NCI-H526 treated with DMSO at 0.1 percent for 48 hours (cell line): Measurements from ENCODE around the gene FMO3.
A peak's percentile ranks its signal among the peaks of the same experiment; 100 is the strongest.

ENCODE experiments used
- DNase-seq: peaks from one replicate; lab custom pipeline; 2025; lab: John Stamatoyannopoulos, UW

Gene FMO3

DNA sequence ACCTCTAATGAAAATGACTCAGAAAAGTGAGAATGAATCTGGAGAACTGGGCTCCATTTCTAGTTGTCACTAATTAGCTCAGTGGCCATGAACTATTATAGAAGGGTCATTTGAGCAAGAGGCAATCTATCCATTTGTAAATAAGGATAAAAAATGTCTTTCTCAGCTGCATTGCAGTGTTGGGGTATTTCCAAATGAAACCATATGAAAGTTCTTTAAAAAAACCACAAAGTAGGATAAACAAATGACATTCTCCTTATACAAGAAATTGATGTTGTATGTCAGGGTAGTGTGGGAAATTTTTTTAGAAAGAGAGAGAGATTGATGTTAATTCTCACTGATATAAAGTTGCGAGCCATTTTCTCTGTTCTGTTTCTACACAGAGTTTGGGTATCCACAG lies 26.0 kb downstream of the FMO3 start:
- no peak for DNase-seq

DNA sequence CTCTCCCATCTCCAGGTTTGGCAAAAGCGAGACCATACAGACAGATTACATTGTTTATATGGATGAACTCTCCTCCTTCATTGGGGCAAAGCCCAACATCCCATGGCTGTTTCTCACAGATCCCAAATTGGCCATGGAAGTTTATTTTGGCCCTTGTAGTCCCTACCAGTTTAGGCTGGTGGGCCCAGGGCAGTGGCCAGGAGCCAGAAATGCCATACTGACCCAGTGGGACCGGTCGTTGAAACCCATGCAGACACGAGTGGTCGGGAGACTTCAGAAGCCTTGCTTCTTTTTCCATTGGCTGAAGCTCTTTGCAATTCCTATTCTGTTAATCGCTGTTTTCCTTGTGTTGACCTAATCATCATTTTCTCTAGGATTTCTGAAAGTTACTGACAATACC lies 26.4 kb downstream of the FMO3 start:
- DNase-seq = no peak

DNA sequence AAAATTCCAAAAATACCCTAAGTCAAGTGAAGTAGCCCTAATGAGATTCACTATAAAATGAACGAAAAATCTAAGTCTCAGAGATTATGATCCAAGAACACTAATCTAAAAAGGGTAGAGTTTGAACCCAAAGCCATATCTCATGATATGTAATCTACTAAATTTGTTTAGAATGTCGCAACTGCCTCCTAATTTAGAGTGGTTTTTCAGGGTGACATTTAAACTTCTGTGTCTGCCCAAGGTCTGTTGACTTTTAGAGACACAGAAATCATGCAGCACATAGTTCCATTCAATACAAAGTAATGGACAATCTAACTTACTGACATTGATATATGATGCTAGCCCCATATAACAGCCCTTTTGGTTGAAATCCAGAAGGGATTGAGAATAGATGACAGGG lies 28.9 kb downstream of the FMO3 start:
- DNase-seq = no peak

DNA sequence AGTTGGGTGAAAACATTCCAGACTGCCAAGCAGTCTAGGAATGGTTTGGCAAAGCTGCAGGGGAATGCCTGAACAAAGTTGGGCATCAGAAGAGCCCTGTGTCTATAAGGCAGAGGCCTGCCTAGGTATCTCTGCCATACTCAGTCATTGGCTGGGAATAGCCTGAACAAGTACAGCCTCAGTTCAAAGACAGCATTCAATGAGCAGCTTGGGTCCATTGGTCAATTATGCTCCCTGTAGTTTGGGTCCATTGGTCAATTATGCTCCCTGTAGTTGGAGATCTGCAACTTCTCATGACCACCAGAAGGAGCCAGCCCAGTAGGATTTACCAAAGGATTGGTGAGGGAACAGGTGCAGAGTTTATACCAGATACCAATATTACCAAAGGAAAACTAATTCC lies 31.6 kb downstream of the FMO3 start:
- DNase-seq = no peak

DNA sequence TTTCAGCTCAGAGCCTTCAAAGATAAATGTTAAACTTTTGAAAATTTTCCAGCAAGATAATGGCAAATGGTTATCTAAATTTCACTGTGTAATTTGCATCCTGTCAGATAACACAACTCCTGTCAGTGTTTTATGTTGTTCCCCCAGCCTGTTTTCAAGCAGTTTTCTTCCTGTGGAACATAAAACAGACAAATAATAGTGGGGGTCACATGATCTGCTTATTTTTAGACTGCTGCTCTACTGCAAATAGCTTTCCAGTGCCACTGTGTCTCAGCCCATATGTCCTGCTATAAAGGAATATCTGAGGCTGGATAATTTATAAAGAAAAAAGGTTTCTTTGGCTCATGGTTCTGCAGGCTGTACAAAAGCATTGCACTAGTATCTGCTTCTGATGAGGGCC lies 32.2 kb downstream of the FMO3 start:
- no peak for DNase-seq

DNA sequence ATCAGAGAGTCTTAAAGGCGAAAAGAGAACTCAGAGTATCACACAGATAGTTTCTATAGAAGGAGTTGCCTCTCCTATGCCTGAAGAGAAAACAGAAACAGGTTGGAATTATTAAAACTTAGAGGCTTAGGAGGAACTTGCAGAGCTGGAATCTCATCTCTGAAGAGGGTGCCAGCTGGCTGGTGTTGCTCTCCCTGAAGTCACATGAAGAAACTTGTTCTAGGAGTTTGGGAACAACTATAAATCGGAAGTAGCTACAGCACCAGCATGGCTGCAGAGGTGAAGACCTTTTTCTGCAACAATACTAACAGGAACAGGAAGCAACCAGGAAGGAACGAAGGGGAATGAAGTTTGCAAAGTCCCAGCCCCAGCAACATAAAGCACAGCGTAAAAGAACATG lies 35.8 kb downstream of the FMO3 start:
- no peak for DNase-seq

DNA sequence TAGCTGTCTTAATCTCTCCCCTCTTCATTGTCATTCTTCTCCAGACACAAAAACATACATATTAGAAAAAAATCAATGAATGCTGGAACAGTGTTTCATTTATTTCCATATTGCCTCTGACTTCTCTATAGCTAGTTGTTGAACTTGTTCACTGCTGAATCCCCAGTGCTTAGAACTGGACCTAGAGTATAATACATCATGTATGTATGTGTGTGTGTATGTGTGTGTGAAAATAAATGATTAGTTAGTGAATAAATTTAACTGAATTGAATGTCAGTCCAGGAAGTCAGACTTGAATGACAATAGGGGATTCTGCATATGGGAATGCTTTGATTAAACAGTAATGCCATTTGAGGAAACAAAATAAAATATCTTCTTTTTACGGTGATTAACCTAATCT lies 36.4 kb downstream of the FMO3 start:
- DNase-seq = no peak

DNA sequence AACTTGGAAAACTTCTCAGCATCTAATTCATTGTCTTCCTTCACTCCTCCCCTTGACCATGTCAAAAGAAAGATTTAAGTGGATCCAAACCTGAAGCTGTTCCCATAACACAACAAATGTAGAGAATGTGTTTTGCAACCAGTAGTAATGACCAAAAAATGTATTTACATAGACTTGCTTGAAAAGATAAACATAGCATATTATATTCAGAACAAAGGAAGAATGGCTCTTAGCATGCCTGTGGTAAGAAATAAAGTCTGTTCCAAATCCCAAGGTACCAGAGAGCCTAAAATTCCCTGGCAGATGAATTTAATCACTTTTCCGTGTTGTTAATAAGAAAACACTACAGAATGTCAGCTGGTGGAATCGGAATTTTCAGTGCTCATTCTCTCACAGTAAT lies 36.8 kb downstream of the FMO3 start:
- no peak for DNase-seq

DNA sequence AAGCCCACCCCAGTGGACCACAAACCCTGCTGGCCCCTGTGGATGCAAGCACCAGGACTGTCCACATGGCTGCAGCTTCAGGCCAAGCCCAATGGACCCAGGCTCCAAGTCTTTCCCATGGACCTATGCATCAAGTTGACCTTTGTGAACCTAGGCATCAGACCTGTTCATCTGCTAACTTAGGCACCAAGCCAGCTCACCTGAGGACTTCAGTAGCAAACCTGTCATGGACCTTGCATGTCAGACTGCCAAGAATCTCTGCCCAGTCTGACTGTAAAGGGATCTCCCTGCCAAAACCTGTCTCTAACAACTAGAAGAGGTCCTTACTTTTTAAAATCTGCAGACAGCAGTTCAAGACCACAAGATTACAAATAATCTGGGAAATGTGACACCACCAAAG lies 37.8 kb downstream of the FMO3 start:
- DNase-seq = no peak

DNA sequence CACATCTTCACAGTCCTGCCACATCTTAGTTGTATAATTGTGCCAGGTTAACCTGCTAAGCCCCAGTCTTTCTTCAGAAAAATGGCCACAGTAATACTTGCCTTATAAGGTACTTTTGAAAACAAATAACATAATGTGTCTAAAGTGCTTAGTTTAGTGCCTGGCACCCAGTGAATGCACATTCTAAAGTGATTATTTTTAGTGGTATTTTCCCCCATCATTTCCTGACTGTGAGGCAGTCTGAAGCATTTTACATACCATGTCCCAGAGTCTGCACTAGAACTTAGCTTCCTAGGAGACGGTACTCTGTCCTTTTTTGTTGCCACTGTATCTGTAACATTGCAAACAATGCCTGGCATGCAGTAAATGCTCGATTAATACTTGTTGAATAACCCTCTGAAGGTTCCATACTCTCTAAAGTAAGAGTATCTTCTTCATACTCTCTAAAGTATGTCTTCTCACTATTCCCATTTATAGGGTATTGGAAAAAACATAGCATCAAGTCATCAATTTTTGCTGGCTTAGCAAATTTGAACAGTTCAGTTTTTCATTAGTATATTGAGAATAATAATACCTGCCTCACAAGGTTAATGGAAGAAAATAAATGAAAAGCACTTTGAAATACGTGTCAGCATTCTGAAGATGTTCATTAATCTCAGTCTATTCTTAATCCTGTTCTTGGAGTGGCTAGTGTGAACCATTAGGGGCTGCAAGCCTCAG lies 43.7 kb downstream of the FMO3 start:
- DNase-seq = no peak

DNA sequence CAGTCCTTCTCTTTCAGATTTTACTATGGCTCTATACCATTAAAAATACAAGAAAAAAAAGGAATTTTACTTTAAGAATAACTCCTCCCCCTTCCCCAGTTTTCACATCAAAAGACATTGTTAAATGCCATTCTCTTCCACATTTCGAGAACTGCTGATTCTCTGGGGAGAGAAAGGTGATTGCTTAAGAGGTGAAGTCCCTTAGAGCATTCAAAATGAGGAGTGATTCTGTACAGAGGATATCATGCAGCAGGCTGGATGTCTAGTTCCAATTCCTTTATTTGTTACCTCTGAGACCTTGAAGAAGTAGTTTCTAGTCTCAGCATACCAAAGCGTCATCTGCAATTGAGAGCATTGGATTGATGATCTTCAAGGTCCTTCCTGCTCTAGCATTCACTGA lies 46.9 kb downstream of the FMO3 start:
- peak; percentile 73 for DNase-seq

DNA sequence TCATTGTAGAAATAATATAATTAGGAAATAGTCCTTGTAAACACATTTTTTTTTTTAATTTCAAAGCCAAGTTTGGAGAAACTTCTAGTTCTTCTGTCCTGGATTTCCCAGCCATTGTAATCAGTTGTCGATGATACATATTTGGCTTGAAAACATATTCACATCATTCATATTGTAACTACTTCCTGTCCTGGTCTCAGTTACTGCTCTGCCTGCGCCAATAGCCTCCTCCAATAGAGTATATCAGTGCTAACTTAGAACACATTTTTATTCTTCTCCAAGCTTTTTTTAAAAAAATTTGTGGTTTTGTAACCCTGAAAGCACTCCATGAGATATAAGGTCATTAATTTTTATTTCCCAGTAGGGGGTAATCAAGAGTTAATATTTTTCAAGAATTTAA lies 48.3 kb downstream of the FMO3 start:
- no peak for DNase-seq

DNA sequence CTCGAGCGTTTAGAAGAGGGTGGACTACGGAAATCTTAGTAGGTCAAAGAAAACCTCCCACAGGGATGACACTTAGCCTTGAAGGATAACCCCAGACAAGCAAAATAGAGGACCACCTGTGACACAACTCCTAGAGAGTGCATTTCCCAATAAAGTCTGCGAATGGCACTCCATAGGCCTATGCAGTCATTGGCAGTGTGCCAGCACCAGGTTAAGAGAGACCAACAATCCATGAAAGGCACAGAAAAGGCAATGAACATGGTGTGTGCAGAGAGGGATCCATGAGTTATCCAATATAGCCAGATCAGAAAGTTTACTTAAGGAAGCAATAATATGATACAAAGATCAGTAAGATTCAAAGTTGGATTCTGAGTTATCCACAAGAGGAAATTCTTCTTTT lies 49.2 kb downstream of the FMO3 start:
- no peak for DNase-seq

DNA sequence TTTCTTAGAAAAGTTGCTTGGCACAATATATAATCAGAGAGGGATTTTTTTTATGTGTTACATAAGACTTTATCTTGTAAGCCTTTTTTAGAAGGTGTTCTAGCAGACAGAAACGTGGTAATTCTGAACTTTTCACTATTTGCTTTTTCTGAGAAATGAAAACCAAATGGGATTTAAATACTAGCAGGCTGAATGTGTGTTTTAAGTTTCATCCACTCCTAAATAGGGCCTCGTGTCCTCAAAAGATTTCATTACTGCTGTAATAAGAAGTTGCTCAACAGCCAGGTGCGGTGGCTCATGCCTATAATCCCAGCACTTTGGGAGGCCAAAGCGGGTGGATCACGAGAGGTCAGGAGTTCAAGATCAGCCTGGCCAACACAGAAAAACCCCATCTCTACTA lies 49.7 kb downstream of the FMO3 start:
- no peak for DNase-seq

DNA sequence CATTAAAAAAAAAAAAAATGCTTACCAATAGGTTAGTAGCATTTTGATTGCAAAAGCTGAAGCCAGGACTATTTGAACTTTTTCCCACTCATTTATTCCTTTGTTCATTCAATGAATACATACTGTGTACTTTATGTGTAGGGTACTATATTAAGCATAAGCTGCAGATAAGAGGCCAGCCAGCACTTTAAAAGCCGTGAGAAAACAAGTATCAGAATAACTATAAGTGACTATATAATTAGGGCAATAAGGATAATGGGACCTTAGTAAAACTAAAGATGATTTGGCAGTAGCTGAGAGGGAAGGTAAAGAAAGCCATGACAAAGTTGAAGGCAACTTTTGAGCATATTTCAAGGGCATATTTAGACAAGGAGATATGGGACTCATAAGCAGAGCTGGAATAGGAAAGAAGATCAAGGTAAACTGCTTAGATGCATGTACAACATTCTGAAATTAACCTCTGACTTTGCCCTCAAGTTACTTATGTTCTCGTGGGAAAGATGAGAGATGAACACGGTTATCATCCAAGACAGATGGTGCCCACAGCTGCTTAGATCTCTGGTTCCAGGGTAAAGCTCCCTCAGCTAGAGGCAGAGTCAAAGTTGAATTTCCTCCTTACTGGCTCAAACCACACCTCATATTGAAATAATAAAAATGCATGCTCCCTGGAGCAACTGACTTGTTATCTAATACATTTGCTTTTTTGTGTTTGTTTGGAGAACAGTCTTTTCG lies 50.4 kb downstream of the FMO3 start:
- DNase-seq = no peak

DNA sequence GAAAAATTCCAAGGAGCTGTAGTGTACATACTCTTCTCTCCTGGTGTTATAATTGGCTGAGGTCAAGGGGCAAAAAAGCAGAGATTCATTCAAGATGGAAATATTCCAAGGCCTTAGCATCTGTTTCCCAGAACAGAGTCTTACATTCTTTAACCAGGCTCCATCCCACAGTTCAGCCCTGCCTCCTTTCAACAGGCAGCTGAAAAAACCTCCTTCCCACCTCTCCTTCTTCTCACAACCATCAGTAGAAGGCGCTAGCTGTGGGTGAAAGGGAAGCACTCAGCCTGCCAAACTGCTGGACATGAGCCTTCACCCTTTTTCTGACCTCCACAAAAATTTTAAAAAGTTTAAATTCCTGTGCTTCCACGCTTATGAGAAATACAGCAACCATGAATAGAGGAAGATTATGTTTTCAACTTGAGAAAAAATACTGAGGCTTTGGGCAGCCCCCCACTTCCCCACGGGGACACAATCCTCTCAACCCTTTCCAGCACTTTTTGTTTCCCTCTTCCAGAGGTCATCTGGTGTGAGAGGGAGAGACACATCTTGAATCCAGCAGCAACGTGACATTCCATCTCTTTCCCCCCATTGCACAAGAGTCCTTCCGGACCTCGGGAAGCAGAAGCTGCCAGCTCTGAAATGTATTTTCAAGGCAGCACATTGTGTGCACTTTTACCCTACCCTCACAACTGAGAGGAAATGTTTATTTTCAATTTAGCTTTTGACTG lies 51.1 kb downstream of the FMO3 start:
- DNase-seq = no peak

DNA sequence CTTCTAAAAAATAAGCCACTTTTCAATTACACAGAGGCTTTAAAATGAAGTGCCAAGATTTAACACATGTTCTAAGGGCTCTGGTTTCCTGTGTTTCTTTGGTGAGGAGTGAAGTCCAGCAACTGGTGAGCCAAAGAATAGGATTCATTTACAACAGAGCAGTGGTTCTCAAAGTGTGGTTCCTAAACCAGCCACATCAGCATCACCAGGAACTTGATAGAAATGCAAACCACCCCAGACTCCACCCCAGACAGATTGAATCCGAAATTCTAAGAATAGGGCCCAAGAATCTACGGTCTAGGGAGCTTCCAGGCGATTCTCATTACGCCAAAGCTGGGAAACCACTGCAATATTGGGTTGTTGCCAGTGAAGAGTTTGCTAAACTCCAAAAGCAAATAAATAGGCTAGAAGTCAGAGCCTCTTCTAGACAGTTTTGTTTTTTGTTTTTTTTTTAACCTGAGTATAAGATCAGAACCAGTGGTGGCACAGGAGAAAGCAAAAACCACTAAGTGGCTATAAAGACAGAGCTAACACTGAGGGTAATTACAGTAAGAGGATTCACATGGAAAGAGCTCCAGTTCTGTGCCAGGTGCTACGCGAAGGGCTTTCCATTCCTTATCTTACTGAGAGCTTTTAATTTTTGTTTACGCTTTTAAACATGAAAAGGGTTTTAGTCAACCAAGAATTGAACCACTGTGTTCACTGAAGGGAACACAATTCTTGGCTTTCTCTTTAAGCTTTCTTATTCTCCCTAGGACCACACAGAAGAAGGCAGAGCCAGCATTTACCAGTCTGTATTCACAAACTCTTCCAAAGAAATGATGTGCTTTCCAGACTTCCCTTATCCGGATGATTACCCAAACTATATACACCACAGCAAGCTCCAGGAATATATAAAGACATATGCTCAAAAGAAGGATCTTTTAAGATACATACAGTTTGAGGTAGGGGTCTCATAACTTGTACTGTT lies 52.0 kb downstream of the FMO3 start:
- no peak for DNase-seq

DNA sequence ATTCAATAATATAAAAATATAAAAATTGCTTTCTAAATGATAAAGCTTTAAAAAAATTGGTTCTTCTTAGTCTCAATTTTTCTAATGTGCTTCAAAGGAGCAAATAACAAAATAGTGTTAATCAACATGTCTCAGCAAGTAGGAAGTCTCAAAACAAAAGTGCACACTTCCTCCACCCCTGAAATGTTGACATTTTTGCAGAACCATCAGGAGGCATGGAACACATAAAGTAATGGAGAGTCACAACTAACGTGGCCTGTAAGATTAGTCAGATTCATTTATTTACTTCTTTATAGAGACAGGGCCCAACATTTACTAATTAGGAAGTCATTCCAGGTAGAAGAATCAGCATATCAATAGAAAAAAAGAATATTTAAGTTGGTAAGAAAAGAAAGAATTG lies 59.5 kb downstream of the FMO3 start:
- DNase-seq = no peak

DNA sequence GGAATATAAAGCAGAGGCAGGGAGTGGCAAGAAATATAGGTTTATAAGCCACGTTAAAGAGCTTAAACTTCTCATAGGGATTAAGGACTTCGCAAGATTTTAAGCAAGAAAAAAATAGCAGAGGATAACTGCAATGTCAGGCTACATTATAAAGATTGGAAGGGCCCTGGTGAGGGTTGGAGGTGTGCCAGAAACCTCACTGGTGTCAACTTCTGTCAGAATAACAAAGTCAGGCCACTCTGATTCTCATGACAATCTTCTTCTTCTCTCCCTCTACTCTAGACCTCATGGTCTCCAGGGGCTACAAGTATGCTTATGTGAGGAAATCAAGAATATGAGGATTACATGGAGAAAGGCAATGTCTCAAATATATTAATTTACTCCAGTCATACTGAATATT lies 61.8 kb downstream of the FMO3 start:
- DNase-seq = no peak

DNA sequence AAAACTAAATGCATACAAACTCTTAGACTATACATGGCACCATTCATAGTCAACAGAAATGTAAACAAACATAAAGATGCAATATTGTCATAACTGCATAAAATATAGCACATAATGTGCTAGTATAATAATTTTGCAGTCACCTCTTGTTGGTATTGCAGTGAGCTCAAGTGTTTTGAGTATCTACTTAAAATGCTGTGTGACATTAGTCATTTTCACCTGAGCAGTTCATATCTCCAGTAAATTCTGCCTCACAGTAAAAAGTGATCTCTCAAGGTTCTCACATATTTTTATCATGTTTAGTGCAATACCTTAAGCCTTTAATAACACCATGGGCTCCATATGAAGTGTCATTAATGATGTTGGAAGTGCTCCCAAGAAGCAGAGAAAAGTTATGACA lies 64.8 kb downstream of the FMO3 start:
- no peak for DNase-seq

DNA sequence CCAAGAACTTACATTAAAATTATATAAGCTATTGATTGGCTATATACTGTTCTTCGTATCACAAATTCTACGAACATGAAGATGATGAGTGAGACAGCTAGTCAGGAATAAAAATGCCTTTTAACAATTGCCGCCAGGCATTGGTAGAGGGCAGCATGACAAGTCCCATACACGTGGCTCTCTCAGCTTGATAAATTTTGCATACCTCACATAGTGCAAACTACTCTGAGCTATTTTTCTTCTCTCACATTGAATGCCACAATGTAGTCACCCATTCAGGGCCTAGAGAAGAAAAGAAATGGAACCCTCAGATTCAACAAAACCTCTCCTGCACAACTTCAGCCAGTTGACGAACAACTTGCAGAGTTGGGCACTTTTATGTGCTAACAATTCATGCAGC lies 67.4 kb downstream of the FMO3 start:
- no peak for DNase-seq

DNA sequence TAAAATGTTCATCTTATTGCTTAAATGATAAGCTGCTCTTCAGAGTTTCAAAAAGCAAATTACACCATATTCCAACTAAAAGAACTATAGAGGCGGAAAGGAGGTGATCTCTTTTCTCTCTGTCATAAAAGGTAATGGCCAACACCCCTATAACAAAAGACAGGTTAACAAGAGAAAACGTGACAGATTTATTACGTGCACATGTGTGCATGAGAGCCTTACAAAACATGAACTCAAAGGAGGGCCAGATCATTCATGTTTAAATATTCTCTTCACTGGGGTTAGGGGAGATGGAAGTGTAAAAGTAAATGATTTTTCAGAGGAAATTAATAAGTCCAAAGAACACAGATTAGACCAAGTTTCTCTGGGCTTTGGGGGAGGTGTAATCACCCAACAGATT lies 67.8 kb downstream of the FMO3 start:
- no peak for DNase-seq
